Thyroid gland (tissue), 4 donors: ENCODE data around the gene FAM53B.

Source experiments
- POLR2A ChIP-seq, 2 donors: fragments of 450-650 bp; IDR thresholded peaks; one replicate each; pipeline ENCODE4 v1.6.1; 2017; ENCODE audit warnings: antibody characterized with exemption in 2 of 2, mild to moderate bottlenecking in 2 of 2, moderate library complexity in 1 of 2
- TF ChIP-seq, protein P1 (sequence below), 6 experiments: fragments of 200-600 bp in 3 of 6; fragments of 450-650 bp in 3 of 6; sonication (generic) in 3 of 6; IDR thresholded peaks; one replicate each; pipeline ENCODE4 v1.5.1; 2016 to 2019; ENCODE audit warnings: antibody characterized with exemption in 6 of 6, mild to moderate bottlenecking in 2 of 6, inconsistent platforms in 1 of 6, moderate library complexity in 1 of 6

DNA sequence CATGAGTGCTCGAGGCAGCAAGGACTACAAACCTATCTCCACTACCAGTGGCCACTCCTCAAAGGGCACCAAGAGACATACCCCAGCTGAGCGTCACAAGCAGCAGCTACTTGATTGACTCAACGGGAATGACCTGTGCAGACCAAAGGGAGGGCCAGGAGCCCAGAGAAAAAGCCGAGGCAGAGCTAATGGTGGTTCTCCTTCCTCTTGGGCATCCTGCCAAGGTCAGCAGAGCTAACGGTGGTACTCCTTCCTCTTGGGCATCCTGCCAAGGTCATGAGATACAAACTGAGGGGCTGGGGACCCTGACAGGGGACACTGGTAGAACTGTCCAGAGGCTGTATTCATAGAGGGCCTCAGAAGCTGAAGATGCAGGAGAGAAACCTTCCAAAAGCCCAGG is 60.4 kb downstream of the FAM53B start:
- TF ChIP-seq POLR2A (IDR thresholded peaks at IDR 0.05), result no peak
- TF ChIP-seq, protein P1, sequence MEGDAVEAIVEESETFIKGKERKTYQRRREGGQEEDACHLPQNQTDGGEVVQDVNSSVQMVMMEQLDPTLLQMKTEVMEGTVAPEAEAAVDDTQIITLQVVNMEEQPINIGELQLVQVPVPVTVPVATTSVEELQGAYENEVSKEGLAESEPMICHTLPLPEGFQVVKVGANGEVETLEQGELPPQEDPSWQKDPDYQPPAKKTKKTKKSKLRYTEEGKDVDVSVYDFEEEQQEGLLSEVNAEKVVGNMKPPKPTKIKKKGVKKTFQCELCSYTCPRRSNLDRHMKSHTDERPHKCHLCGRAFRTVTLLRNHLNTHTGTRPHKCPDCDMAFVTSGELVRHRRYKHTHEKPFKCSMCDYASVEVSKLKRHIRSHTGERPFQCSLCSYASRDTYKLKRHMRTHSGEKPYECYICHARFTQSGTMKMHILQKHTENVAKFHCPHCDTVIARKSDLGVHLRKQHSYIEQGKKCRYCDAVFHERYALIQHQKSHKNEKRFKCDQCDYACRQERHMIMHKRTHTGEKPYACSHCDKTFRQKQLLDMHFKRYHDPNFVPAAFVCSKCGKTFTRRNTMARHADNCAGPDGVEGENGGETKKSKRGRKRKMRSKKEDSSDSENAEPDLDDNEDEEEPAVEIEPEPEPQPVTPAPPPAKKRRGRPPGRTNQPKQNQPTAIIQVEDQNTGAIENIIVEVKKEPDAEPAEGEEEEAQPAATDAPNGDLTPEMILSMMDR (IDR thresholded peaks at IDR 0.05), result no peak
